HCT116 (cell line): ENCODE measurements around the gene KIAA0232. TPM values are rescaled to one million over a fixed set of nuclear protein-coding genes. Genes with fewer than 3 reads are reported as not detected.

ENCODE experiments used
- ATAC-seq: fragments of 200-7000 bp; cut with Tn5 transposase; 2 replicates; pipeline ENCODE4 v1.9.1; 2020; ENCODE audit warnings: mild to moderate bottlenecking, moderate library complexity
- BruUV-seq: library from RNA; stranded (reverse); fragments of 400-500 nt; replicated peaks from 2 replicates; lab custom pipeline; 2021; lab: Mats Ljungman, UMichigan
- CTCF ChIA-PET: fragments of 300-600 bp; sonication (Branson Sonifier 250); formaldehyde crosslinking; loops from one replicate; lab custom pipeline; 2021; ENCODE audit warnings: antibody characterized with exemption; lab: Charles Lee
- POLR2A ChIA-PET: fragments of 300-600, 350-600 bp; sonication (Branson Sonifier 250); formaldehyde crosslinking; loops from one replicate; lab custom pipeline; 2021; ENCODE audit warnings: antibody characterized with exemption; lab: Charles Lee
- RAD21 ChIA-PET, 2 experiments: fragments of 300-600 bp; sonication (Branson Sonifier 250); formaldehyde crosslinking; loops; one replicate each; lab custom pipeline; 2023; ENCODE audit warnings: low total read pairs in 2 of 2; ENCODE audit not compliant: uncharacterized antibody in 2 of 2, unreplicated experiment in 2 of 2, low non-redundant PET in 1 of 2; lab: Charles Lee
- DNase-seq: peaks from one replicate; pipeline ENCODE4 v3.0.0-alpha.2; 2010; ENCODE audit warnings: low read depth, low spot score
- H2AFZ ChIP-seq: fragments of 200-600 bp; shearing (Covaris generic), sonication (generic); 2 replicates; pipeline ENCODE4 v1.6.1; 2017; ENCODE audit warnings: low read depth, mixed run types, mixed read lengths, antibody characterized with exemption, low read length; ENCODE audit not compliant: poor library complexity, severe bottlenecking
- H3K27ac ChIP-seq: 2 replicates; pipeline ENCODE4 v1.5.1; 2012; ENCODE audit warnings: low read depth, low read length
- H3K27me3 ChIP-seq: fragments of 200-600 bp; sonication (generic); 2 replicates; pipeline ENCODE4 v1.6.1; 2016; ENCODE audit warnings: mixed run types, low read length, mixed read lengths; ENCODE audit not compliant: insufficient read depth
- H3K36me3 ChIP-seq, 2 experiments: fragments of 200-500 bp in 1 of 2; fragments of 200-600 bp in 1 of 2; sonication (Bioruptor generic) in 1 of 2; sonication (generic) in 1 of 2; 2 replicates each; pipeline versions ENCODE4 v1.5.1 to v1.6.1; 2014 to 2016; ENCODE audit warnings: low read length in 2 of 2, inconsistent platforms in 1 of 2, mixed read lengths in 1 of 2, mixed run types in 1 of 2; ENCODE audit not compliant: insufficient read depth in 2 of 2, control insufficient read depth in 1 of 2
- H3K4me1 ChIP-seq, 2 experiments: fragments of 200-600 bp in 1 of 2; sonication (generic) in 1 of 2; 2 replicates each; pipeline versions ENCODE4 v1.5.1 to v1.6.1; 2012 to 2017; ENCODE audit warnings: low read length in 2 of 2, inconsistent platforms in 1 of 2, mild to moderate bottlenecking in 1 of 2, mixed read lengths in 1 of 2, mixed run types in 1 of 2, moderate library complexity in 1 of 2; ENCODE audit not compliant: insufficient read depth in 2 of 2, control insufficient read depth in 1 of 2
- H3K4me2 ChIP-seq: fragments of 200-600 bp; sonication (generic); 2 replicates; pipeline ENCODE4 v1.6.1; 2017; ENCODE audit warnings: mixed run types, low read length, mixed read lengths
- H3K4me3 ChIP-seq, 2 experiments: fragments of 200-600 bp in 1 of 2; sonication (generic) in 1 of 2; replicated peaks in 1 of 2; 2 replicates each; pipeline ENCODE4 v1.5.1; 2011 to 2016; ENCODE audit warnings: low read length in 2 of 2, control low read depth in 1 of 2, low read depth in 1 of 2, mild to moderate bottlenecking in 1 of 2, mixed read lengths in 1 of 2, mixed run types in 1 of 2
- H3K79me2 ChIP-seq: fragments of 200-600 bp; sonication (generic); 2 replicates; pipeline ENCODE4 v1.6.1; 2017; ENCODE audit warnings: mild to moderate bottlenecking, mixed run types, low read length, moderate library complexity, mixed read lengths; ENCODE audit not compliant: insufficient read depth
- H3K9ac ChIP-seq: fragments of 200-600 bp; sonication (generic); 2 replicates; pipeline ENCODE4 v1.6.1; 2016; ENCODE audit warnings: low read length, mixed read lengths
- H3K9me2 ChIP-seq: fragments of 200-600 bp; sonication (generic), shearing (Covaris generic); 2 replicates; pipeline ENCODE4 v1.6.1; 2017; ENCODE audit warnings: mixed run types, mild to moderate bottlenecking, moderate library complexity; ENCODE audit not compliant: insufficient read depth
- H3K9me3 ChIP-seq, 2 experiments: fragments of 200-500 bp in 1 of 2; fragments of 200-600 bp in 1 of 2; sonication (Bioruptor generic) in 1 of 2; sonication (generic) in 1 of 2; 2 replicates each; pipeline ENCODE4 v1.6.1; 2014 to 2017; ENCODE audit warnings: low read length in 2 of 2, mixed read lengths in 2 of 2, inconsistent platforms in 1 of 2, low read depth in 1 of 2, mild to moderate bottlenecking in 1 of 2, mixed run types in 1 of 2, moderate library complexity in 1 of 2; ENCODE audit not compliant: control insufficient read depth in 1 of 2, insufficient read depth in 1 of 2
- H4K20me1 ChIP-seq: fragments of 200-600 bp; sonication (generic), shearing (Covaris generic); 2 replicates; pipeline ENCODE4 v1.6.1; 2017; ENCODE audit warnings: mixed run types, mild to moderate bottlenecking, moderate library complexity; ENCODE audit not compliant: insufficient read depth
- ATF3 ChIP-seq: IDR thresholded peaks from 2 replicates; pipeline ENCODE4 v1.6.1; 2012
- CBX3 ChIP-seq: IDR thresholded peaks from 2 replicates; pipeline ENCODE4 v1.6.1; 2012; ENCODE audit warnings: low read depth
- CEBPB ChIP-seq: IDR thresholded peaks from 2 replicates; pipeline ENCODE4 v1.6.1; 2012; ENCODE audit warnings: low read depth
- EGR1 ChIP-seq: IDR thresholded peaks from 2 replicates; pipeline ENCODE4 v1.6.1; 2012; ENCODE audit warnings: low read depth
- ELF1 ChIP-seq: IDR thresholded peaks from 2 replicates; pipeline ENCODE4 v1.6.1; 2012; ENCODE audit warnings: low read depth, borderline replicate concordance
- EZH2phosphoT487 ChIP-seq: fragments of 200-600 bp; IDR thresholded peaks from 2 replicates; pipeline ENCODE4 v1.6.1; 2018; ENCODE audit warnings: antibody characterized with exemption, borderline replicate concordance
- FOSL1 ChIP-seq: IDR thresholded peaks from 2 replicates; pipeline ENCODE4 v1.6.1; 2012; ENCODE audit warnings: low read depth
- MAX ChIP-seq: IDR thresholded peaks from 2 replicates; pipeline ENCODE4 v1.6.1; 2012
- POLR2A ChIP-seq: IDR thresholded peaks from 2 replicates; pipeline ENCODE4 v1.7.0; 2011; ENCODE audit warnings: borderline replicate concordance; ENCODE audit not compliant: insufficient read depth, insufficient read length; ENCODE audit errors: extremely low read depth
- POLR2AphosphoS5 ChIP-seq: IDR thresholded peaks from 2 replicates; pipeline ENCODE4 v1.6.1; 2011; ENCODE audit warnings: mild to moderate bottlenecking, low read depth, low read length, moderate library complexity
- REST ChIP-seq: IDR thresholded peaks from 2 replicates; pipeline ENCODE4 v1.6.1; 2012; ENCODE audit warnings: low read depth
- SRF ChIP-seq: IDR thresholded peaks from 2 replicates; pipeline ENCODE4 v1.6.1; 2012; ENCODE audit warnings: low read depth
- TCF7L2 ChIP-seq: IDR thresholded peaks from 2 replicates; pipeline ENCODE4 v1.7.0; 2011; ENCODE audit warnings: borderline replicate concordance, inconsistent platforms; ENCODE audit not compliant: insufficient read depth, insufficient read length; ENCODE audit errors: extremely low read depth
- YY1 ChIP-seq: IDR thresholded peaks from 2 replicates; pipeline ENCODE4 v1.6.1; 2011; ENCODE audit warnings: low read length, low read depth, moderate library complexity, mild to moderate bottlenecking; ENCODE audit not compliant: insufficient replicate concordance; ENCODE audit errors: extremely low read depth
- ZBTB33 ChIP-seq: IDR thresholded peaks from 2 replicates; pipeline ENCODE4 v1.6.1; 2011; ENCODE audit warnings: mild to moderate bottlenecking, low read length, moderate library complexity; ENCODE audit not compliant: insufficient replicate concordance; ENCODE audit errors: extremely low read depth
- ZNF274 ChIP-seq: fragments of 200-500 bp; sonication (Bioruptor generic); IDR thresholded peaks from 2 replicates; pipeline ENCODE4 v1.6.1; 2014; ENCODE audit warnings: mild to moderate bottlenecking, low read depth, low read length, inconsistent platforms
- intact Hi-C: fragments of 100-400 bp; cut with micrococcal nuclease; formaldehyde crosslinking; loops from 2 replicates; pipeline ENCODE4 v1.10.0; 2022
- total RNA-seq: library from RNA; stranded (reverse); gene quantifications from one replicate; pipeline ENCODE4 v1.2.1, GENCODE V29; 2021; ENCODE audit not compliant: unreplicated experiment

The KIAA0232 gene
- total RNA-seq, 1 experiment from 2014 or later = 18.1 TPM

GRCh38 chr4:6912441-6912840 is 129.9 kb downstream of the KIAA0232 start:
- Histone ChIP-seq H3K4me1 (peaks cover 35 to 56% of the 10 kb centered on the region in 2 experiments), H3K36me3 (no peaks in the 10 kb centered on the region), H3K4me3 (no peak overlapping the region)
- POLR2A ChIA-PET = no interaction called here
- RAD21 ChIA-PET = no interaction called here
- TF ChIP-seq TCF7L2 (no peak), ZBTB33 (no peak), CEBPB (no peak), ELF1 (no peak), CBX3 (no peak), FOSL1 (no peak), POLR2A (no peak), EZH2phosphoT487 (no peak), MAX (no peak), POLR2AphosphoS5 (no peak), SRF (no peak), ZNF274 (no peak), REST (no peak), YY1 (no peak), ATF3 (no peak), EGR1 (no peak)
- TF ChIP-seq, all 23 proteins: peak for 0
- no TSS peak for BruUV-seq
- no peak for ATAC-seq
- no peaks in the 10 kb centered on the region for H3K9me3 ChIP-seq
- CTCF ChIA-PET = interaction anchor here (1.0 kb wide), 1 partner anchor 39 kb away, joined by 3 read pairs; no protein-coding TSS in a partner anchor
- intact Hi-C loops = no loop called here
- no peak overlapping the region for H2AFZ ChIP-seq
- no peaks in the 10 kb centered on the region for H4K20me1 ChIP-seq
- peaks cover 28% of the 10 kb centered on the region for H3K79me2 ChIP-seq
- H3K27me3 ChIP-seq = no peaks in the 10 kb centered on the region
- no peak overlapping the region for H3K27ac ChIP-seq
- no peak for DNase-seq
- H3K9me2 ChIP-seq = no peaks in the 10 kb centered on the region
- no peak overlapping the region for H3K4me2 ChIP-seq
- H3K9ac ChIP-seq = no peak overlapping the region
